ENCODE data around the gene HGFAC.
"Not testable (repeated sequence)": the region's sequence is repeated elsewhere in the genome, so short reads cannot be mapped to it uniquely, and the experiment has no call there.

HGFAC gene

DNA sequence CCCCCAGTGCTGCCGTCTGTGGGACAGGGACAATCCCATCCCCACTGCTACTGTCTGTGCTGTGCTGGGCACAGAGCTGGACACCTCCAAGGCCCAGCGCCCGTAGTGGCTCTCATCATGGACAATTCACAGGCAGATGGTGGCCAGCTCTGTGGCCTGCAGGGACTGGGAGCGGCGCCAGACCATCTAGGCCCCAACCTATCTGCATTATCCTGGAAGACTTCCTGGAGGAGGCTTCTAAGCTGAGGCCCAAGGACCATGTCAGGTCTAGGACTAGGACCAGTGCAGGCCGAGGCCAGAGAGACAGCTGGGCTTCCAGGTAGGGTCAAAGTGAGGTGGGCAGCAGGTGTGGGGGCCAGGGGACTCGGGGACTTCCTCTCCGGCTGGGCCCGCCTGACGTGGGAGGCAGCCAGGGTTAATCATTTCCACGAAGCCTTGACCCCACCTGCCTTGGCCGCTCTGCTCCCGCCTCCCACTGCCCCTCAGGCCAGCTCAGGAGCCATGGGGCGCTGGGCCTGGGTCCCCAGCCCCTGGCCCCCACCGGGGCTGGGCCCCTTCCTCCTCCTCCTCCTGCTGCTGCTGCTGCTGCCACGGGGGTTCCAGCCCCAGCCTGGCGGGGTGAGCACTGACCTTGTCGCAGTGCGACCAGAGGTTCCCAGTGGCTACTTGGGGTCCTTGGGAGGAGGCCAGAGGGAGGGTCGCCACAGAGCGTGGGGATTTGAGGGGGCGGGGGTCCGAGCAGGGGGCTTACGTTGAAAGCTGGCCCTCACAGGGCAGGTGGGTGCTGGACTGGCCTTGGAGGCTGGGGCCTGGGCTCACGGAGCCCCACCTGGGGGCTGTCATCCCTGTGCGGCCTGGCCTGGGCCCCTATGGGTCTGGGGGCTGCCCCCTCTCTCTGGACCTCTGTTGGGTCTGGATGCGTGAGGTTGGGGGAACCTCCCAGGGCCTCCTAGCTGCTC is at the start of gene HGFAC:
HGFAC (plus strand) TSS at position 468 of the 959 bp plus-strand sequence; CDS start at position 502, 34 bp downstream.
- no peak for DNase-seq

DNA sequence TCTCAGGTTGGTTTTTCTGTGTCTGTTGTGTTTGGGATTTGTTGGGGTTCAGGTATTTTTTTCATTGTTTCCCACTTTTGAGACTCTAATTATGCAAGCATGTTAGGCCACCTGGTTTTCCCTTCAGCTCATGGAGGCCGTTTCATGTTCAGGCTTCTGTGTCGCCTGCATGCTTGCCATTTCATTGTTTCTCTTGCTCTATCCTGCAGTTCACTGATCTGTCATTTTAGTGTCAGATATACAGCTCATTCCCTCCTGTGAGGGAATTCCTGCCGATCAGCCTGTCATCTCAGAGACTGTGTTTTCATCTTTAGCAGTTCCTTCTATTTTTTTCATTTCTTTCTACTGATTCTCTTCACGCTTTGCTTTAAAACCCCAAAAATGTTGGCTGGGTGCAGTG is 49.4 kb upstream of the HGFAC start:
- no peak for DNase-seq

DNA sequence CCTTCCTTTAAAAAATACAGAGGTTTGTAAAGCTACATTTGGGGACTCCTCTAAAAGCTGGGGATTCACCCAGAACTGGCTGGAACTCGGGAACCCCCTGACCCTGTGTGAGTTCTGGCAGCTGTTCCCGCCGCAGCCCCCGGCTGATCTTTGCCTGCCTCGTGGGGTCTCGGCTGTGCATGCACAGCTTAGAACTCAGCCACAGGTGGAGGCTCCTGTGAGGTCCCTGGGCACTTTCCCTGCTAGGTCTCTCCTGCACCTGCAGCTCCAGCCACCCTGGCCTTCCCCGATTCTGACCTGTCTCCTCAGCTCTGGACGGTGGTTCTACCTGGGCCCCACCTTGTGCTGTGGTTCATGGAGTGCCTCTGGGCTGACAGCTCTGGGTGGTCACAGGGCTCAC is 48.6 kb upstream of the HGFAC start:
- DNase-seq = no peak

DNA sequence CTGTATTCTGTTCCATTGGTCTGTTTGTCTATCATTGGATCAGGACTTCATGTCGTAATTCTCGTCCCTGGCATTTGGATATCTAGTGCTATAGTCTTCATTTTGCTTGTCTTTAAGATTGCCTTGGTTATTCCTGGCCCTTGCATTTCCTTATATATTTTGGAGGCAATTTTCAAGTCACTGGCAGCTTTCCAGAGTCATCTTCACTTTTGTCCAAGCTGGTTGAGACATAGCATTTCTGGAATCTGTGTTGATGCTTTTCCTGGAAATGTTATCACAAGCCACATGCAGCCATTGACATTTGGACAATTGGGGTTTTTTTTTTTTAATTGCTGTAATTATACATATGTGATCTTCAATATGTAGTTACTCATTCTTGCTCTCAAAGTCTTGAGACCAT is 45.2 kb upstream of the HGFAC start:
- DNase-seq = no peak

DNA sequence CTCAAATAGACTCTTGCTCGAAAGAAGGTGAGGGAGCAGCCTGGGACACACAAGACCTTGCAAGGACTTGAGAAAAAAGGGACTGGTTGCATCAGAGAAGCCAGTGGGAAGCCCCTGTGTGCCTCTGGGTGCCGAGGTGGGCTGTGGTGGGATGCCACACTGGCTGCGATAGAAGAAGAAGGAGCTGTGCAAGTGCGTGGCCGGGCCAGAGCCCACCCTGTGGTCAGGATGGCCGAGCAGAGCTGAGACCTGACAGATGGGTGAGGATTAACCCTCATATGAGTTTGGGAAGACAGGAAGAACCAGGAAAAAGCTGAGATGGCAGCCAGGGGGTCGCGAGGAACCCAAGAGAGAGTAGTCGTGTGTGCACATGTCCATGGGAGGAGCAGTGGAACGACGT is 44.6 kb upstream of the HGFAC start:
- no peak for DNase-seq

DNA sequence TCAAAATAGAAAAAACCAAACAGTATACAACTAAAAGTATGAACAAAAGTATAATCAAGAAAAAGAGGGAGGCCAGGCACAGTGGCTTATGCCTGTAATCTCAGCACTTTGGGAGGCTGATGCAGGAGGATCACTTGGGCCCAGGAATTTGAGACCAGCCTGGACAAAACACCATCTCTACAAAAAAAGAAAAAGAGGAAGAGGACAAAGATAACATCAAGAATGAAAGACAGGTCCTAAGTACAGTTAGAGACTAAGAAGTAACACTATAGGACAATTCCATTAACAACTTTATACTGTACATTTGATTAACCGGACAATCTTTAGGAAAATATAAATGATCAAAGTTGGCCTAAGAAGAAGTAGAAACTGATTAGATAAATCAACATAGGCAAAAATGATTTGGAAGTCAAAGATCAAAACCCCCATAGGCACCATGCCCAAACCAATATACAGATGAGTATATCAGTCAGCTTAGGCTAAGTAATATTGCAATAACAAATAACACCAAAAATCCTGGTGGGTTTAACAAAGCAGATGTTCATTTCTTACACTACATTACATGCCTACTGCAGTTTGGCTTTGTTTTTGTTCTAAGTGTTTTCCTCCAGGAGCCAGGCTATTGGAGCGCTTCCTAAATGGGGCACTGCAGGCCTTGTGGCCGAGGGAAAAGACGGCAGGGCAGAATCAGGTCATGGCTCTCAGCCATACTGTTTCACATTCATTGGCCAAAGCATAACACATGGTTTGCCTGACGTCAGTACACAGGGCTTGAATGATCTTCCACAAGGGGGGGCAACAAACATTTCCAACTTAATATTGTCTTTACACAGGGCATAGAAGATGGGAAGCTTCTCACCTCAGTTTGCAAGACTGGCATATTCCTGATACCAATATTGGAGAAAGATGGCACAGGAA is 42.2 kb upstream of the HGFAC start:
- DNase-seq = no peak

DNA sequence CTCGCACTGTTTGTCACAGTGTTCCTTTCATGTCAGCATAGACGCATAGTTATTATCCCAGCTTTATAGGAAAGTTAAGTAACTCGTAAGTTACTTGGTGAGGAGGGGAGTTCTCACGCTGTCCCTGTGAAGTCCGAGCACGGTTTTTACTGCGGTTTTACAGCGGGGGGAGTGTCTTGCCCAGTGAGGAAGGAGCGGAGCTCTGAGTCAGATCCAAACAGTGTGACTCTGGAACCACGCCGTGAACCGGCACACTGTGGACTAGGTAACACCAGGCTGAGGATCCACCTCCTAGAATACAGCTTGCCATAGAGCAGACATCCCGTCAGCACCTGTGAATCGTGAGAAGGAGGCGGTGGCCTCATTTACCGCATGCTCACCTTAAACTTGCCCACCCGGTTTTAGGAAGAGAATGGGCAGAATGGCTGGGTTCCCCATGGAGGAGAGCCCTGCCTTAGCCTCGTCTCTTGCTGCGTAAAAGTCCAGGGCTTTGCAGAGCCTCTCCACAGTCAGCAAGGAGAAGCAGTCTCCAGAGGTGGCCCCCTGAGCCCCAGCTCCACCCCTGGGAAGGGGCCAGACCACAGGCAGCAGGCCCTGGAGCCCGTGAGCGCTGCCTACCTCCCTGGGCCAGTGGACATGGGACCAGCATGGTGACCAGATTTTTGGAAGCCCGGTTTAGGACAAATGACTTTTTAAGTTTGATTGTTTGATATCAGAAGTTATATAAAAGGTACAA is 40.2 kb upstream of the HGFAC start:
- DNase-seq = no peak

DNA sequence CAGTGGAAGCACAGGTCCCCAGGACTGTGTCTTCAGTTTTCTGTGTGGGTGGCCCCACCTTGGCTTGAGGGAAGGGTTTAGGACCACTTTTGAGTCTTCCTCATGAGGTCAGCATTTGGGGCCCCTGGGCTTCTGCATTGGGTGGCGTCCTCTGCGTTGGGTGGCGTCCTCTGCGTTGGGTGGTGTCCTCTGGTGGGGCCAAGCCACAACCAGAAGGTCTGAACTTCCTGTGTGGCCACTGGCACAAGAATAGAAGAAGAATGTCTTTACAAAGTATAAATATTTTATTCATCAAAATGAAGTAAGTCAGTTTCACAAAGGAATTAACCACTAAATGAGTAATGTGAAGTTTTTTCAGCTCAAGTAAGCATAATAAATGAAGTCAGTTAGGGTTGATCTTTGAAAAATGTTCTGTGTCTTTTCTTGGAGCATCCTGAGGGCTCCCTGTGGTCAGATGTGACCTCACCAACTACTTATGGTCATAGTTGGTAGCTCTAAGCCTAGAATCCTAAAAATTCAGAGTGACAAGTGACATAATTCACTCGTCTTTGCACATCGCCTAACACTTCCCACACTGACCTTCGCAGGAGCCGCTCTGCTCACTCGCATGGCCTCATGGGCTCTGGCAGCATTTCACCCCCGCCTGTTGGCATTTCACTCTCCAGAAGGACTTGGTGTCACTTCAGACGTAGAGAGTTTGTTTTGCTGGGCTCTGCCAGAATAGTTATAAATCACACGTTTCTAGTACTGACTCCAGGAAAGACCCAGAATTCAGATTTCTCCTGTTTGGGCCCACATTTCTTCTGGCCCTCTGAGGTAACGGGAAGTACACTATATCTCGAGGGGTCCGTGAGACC is 39.0 kb upstream of the HGFAC start:
- DNase-seq = no peak

DNA sequence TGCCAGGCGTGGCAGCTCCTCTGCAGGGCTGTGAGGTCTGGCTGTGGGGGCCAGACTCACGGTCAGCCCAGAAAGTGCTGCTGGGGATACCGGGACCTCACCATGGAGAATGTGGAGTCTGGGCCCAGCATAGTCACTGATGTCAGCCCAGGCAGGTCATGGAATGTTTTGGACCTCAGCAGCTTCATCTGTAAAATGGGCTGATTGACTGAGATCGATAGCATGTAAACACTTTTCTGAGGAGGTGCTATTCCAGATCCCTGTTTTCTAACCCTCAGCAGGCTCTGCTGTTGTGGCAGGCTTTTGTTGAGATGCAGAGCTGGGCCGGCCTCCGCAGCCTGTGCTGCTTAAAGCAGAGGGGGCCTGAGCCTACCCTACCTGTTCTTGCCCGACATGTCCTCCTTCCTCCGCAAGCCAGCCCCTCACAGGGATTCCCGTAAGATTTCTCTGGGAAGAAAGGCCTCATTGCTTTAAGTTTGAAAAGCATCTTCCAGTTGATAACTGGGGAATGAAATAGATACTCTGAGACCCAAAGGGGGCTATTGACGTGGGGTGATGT is 38.3 kb upstream of the HGFAC start:
- DNase-seq = no peak

DNA sequence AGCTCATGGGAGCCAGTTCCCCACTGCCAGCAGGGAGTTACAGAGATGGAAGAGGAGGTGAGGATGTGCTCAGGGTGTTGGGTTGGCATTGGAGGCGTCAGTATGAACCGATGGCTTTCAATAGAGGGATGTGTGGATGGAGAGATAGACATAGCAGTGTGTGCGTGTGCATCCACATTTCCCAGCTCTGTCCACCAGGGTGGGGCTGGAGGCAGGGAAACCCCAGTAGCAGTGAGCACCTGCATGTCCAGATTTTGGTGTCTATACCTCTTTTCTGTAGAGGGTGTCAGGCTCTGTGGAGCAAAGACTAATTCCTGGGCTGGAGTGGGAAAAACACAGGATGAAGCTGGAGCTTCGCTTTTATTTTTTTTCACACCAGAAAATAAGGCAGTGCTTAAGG is 37.2 kb upstream of the HGFAC start:
- peak; percentile 2 for DNase-seq

DNA sequence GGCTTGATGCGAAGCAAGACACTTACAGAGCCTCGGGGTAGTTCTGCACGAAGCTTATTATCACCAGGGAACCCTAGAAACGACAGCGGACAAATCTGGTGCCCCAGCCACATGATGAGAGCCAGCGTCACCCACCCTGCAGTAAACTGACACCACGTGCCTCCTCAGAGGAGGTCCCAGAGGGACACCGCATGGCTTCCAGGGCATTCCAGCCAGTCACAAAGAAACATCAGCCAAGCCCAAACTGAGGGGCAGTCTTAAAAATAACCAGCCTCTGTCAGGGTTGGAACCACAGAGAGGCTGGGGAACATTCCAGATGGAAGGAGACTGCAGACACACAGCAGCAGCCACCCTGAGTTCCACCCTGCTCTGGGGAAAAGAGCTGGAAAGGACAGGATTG is 36.6 kb upstream of the HGFAC start:
- DNase-seq = peak; percentile 40

DNA sequence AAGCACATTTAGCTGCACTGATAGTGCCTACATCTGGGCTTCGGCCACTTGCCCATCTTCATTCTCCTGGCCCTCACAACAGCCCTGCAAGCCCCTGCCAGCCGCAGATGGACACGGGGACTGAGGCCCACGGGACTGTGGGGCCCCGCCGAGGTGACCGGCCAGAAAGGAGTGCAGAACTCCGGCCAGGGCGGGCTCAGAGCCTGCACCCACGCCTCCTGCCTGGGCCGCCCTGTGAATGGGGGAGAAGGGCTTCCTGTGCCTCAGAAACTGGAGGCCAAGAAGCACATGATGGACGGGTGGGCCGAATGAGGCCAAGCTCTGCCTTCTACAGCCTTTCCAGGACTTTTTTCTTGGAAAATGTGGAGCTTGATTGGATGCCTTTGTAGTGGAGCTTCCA is 35.7 kb upstream of the HGFAC start:
- peak; percentile 15 for DNase-seq

DNA sequence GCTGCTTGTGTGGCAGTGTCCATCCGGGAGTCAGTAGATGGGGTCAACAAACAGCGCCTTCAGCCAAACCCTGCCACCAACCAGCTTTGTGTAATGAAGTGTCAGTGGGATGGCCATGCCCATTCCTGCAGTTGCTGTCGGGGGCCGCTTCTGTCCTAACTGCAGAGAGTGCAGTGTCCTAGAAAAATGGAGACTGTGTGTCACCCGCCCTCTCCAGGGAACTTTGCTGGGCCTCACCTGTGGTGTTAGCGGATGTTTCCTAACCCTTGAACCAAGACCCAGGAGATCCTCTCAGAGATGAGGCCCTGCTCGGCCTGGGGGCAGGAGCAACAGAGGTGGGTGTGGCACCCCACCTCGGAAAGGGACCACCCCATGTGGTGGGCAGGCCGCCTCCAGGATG is 35.3 kb upstream of the HGFAC start:
- peak; percentile 9 for DNase-seq

DNA sequence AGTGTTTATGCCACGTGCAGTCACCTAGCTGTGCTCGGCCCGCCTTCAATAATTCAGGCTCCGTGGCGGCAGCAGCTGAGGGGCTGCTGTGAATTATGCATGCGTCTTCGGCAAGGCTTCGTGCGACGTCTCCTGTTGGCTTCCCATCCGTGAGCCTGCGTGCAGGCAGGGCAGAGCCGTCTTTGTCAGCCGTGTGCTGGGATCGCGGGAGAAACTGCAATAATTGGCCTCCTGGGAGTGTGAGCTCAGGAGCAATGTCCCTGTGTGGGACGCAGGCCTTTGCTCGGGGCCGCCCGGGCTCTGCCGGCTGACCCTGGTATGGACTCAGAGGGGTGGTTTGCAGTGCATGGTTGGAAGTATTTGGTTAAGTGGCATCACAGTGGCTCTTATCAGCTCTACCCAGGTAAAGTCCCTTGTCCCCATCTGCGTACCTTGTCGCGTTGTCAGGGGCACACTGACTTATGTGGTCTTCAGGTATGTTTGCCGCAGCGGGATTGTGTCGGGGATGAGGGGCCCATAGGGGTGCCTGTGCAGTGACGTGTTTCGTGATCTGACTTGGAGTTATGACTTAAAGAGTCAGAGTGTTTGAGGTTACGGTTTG is 34.5 kb upstream of the HGFAC start:
- DNase-seq = peak; percentile 10

DNA sequence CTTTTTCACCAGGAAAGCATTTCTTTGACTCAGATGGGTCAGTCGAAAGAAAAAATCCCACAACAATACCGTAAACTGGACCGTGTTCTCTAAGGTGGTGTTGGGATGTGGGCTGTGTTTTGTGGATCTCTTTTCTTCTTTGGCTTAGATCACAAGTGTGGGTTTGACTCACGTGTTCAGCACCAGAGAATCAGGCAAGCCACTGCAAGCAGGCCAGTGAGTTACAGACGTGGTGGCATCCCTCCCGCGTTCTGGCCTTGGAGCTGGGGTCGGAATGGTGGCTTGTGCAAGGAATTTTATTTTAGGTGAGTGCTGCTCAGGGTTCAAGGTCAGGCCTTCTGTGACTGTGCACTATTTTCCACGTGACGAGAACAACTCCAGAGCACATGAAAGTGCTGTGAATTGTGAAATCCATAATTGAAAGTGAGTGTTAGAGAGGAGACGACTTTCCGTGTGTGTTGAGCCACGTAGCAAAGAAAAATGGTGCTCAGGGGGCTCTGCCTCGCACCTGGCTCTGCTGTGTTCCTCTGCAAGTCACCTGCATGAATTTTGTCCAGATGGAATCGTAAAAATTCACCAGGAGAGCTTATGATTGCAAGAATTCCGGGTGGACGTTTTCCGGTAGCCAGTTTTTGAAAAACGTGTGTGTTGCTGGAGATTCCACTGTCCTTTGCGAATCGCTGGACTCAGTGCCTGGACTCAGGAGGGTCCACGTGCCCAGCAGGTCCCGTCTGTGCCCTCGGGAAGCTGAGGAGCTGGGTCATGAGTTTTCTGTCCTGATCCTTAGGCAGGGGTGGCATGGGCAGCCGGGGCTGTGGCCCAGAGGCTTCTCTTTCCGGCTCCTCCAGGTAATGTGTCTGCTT is 33.6 kb upstream of the HGFAC start:
- peak; percentile 10 for DNase-seq

DNA sequence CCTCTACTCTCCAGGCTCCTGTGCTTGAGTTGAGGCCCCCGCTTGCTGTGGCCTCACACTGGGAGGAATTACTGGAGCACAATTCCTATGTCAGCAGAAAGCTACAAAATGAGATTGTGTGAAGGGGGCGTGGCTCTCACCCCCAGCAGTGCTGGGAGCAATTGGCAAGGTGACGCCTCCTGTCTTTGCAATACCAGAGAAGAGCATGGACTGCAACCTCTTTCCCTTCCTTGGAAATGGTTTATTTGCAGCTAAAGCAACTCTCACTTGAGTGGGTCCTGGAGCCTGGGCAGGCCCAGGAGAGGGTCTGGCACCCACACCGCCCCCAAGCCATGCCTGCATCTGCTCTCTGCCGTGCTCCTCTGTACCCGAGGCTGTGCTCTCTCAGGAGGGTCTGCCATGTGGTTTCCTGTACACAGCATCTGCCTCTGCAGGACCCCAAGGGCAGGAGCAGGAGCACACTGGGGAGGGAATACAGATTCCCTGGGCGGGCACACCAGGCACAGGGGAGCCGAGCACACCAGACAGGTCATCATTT is 32.9 kb upstream of the HGFAC start:
- DNase-seq = peak; percentile 6

DNA sequence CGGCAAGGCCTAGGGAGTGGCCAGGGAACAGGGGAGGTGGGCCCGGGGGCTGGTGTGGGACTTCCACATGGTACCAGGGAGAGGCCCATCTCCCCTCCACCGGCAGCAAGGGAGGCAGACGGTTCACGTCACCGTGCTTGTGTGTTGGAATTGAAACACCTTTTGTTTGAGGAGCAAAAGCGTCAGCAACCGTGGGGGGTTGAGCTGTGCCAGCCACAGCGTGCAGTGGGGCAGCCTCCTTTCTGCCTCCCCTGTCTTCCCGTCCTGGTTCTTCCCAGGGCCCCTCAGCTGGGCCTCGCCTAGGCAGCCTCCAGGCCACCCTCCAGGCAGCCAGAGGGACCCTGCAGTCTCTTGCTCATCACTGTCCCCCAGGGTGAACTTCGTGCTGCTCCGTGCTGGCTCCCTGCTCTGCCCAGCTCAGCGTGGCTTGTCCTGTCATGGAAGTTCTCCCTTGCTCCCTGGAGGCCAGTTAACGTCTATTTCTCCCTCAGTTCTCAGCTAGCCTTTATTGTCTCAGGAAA is 32.1 kb upstream of the HGFAC start:
- peak; percentile 8 for DNase-seq

DNA sequence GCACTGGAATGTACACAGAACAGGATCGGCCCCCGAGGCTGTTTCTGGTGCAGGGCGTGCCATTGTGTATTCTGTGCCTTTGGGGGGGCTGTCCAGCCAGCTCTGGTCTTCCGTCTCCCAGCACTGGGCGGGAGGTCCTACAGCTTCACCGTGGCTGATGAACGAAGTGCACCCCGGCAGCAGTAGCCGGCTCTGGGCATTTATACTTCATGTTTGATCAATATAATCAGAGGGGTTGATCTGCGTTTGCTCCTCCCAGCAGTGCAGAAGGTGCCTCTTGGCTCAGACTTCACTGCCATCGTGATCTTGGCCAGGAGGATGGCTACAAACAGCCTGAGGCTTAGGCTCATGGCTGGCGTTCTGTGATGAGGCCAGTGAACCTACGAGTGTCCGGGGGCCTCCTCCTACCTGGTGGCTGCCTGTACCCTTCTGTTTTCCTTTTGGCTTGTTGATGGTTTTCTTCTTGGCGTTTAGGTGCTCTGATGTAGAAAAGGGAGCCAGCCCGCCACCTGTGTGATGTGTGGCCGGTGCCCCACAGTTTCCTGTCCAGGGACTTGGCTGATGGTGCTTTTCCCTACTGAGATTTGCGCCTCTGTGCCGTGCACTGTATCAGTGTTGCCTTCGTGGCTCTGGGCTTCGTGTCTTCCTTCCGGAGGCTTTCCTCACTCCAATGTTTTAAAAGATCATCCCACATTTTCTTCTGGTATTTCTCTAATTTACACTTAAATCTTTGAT is 31.2 kb upstream of the HGFAC start:
- peak; percentile 6 for DNase-seq

DNA sequence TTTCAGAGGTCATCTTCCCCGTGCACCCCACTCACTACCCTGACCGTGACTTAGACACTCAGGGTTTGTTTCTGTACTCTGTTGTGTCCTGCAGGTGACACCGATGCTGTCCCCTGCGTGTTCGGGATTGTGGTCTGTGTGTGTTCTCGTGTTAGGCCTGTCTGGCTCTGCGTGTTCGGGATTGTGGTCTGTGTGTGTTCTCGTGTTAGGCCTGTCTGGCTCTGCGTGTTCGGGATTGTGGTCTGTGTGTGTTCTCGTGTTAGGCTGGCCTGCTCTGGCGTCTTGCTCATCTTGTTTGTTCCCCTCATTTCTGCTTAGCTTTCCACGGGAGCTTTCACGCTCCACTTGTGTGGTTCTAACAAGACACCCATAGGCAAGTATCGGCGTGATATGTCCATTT is 30.6 kb upstream of the HGFAC start:
- DNase-seq = not testable (repeated sequence)
